Measurements from ENCODE around the gene TMEM150B. TPM values are rescaled to one million over a fixed set of nuclear protein-coding genes. Genes with fewer than 3 reads are reported as not detected.

The TMEM150B gene
- total and polyA plus RNA-seq, 2 of the 4 experiments (the other 2 are of a cell fraction), result not detected

GRCh38 chr19:55272142-55272541 lies 53.0 kb downstream of the TMEM150B start:
- ATAC-seq (ENCODE audit: low read depth) (no peak), DNase-seq (no peak)
- Histone ChIP-seq H4K20me1 (ENCODE audit: insufficient read depth, low read length) (peaks cover 7% of the 10 kb centered on the region; the same call in 1 of the 2 replicates), H2AK5ac (ENCODE audit: low read depth, low read length) (no peak overlapping the region), H4K5ac (ENCODE audit: low read depth, low read length) (no peak overlapping the region), H2AK9ac (replicated peaks; ENCODE audit: low read depth, low read length, poor library complexity) (no peak overlapping the region), H3K4me3 (ENCODE audit: insufficient read depth, low read depth, low read length) (no peak overlapping the region), H3K23ac (ENCODE audit: low read depth, low read length) (no peak overlapping the region), H3K27me3 (ENCODE audit: control insufficient read depth, insufficient read depth, low read length) (no peaks in the 10 kb centered on the region), H3K4ac (ENCODE audit: low read depth, low read length) (no peak overlapping the region), H3K79me1 (ENCODE audit: low read depth in 1 of 2, low read length in 2 of 2) (peaks cover 5 to 18% of the 10 kb centered on the region in 2 experiments), H3K56ac (ENCODE audit: extremely low read depth, insufficient read depth, low read length) (no peak overlapping the region), H4K8ac (ENCODE audit: low read depth in 2 of 2, low read length in 2 of 2) (no peak overlapping the region), H3K9me3 (ENCODE audit: control insufficient read depth, insufficient read depth, low read length) (no peaks in the 10 kb centered on the region), H2AFZ (replicated peaks; ENCODE audit: low read length, poor library complexity) (no peak overlapping the region), H4K91ac (ENCODE audit: insufficient read depth, low read depth, low read length) (no peak overlapping the region), H3K36me3 (ENCODE audit: control insufficient read depth, insufficient read depth, low read length) (peaks cover 38% of the 10 kb centered on the region), H2BK15ac (ENCODE audit: low read depth, low read length) (no peak overlapping the region), H2BK120ac (ENCODE audit: low read depth, low read length) (no peak overlapping the region), H3K18ac (ENCODE audit: low read depth, low read length) (no peak overlapping the region), H3K27ac (ENCODE audit: insufficient read depth, low read length) (no peak overlapping the region), H3K9me1 (ENCODE audit: insufficient read depth, low read length) (peaks cover 9% of the 10 kb centered on the region; the same call in 1 of the 2 replicates), H3K4me1 (ENCODE audit: control insufficient read depth, insufficient read depth, low read length) (no peaks in the 10 kb centered on the region), H3K4me2 (ENCODE audit: low read depth, low read length) (no peak overlapping the region), H3K14ac (replicated peaks; ENCODE audit: low read depth, low read length) (no peak overlapping the region), H2BK5ac (ENCODE audit: low read depth, low read length, poor library complexity, severe bottlenecking) (no peak overlapping the region), H3K9ac (ENCODE audit: low read depth, low read length) (no peak overlapping the region), H2BK20ac (ENCODE audit: low read depth, low read length) (no peak overlapping the region)
- WGBS, 2 experiments (ENCODE audit: extremely low coverage in 2 of 2, insufficient read length in 1 of 2), result 94% methylated on average over 17 of the region's 18 CpGs; no CpG with 5 or more reads in 1 of the 2 experiments
- in situ Hi-C loops (cut with MboI; ENCODE audit: low sequenced_read_pairs), result no loop called here
- BruUV-seq (replicated peaks), result no TSS peak
- ChIA-PET CTCF (no interaction called here), POLR2A (ENCODE audit: unreplicated experiment) (no interaction called here)
- TF ChIP-seq RFX5 (IDR thresholded peaks at IDR 0.05; ENCODE audit: low read depth, low read length), result no peak
- TF ChIP-seq ELK1 (IDR thresholded peaks at IDR 0.05; ENCODE audit: borderline replicate concordance, low read depth, low read length), result no peak
- TF ChIP-seq CHD1 (IDR thresholded peaks at IDR 0.05; ENCODE audit: low read depth, low read length), result no peak
- no peak for TF ChIP-seq BHLHE40 (IDR thresholded peaks at IDR 0.05; ENCODE audit: low read depth, low read length)
- intact Hi-C loops (cut with micrococcal nuclease), result no loop called here
- dilution Hi-C loops (cut with HindIII; ENCODE audit: low sequenced_read_pairs, unreplicated experiment), result no loop called here

Measured in IMR-90 (cell line).